GM12891 (cell line): Measurements from ENCODE around the gene BCAP31.
"Not testable (repeated sequence)": the region's sequence is repeated elsewhere in the genome, so short reads cannot be mapped to it uniquely, and the experiment has no call there.

Source experiments
- POLR2A ChIP-seq: IDR thresholded peaks from 2 replicates; pipeline ENCODE4 v1.6.1; 2011; ENCODE audit warnings: low read depth, low read length, control low read depth
- POLR2AphosphoS5 ChIP-seq: IDR thresholded peaks from 2 replicates; pipeline ENCODE4 v1.6.1; 2011; ENCODE audit warnings: low read depth, low read length, control low read depth
- POU2F2 ChIP-seq: IDR thresholded peaks from 2 replicates; pipeline ENCODE4 v1.6.1; 2011; ENCODE audit warnings: low read depth, mild to moderate bottlenecking, control low read depth, low read length, moderate library complexity
- SPI1 ChIP-seq: IDR thresholded peaks from 2 replicates; pipeline ENCODE4 v1.6.1; 2011; ENCODE audit warnings: low read depth, low read length, control low read depth

- TF ChIP-seq POLR2A, POLR2AphosphoS5, POU2F2, SPI1: not testable (repeated sequence)
Measured at GRCh38 chrX:153696538-153696937, 27.6 kb downstream of the BCAP31 start.
